Trophoblast cell (in vitro differentiated cells and primary cell): ENCODE data around the gene SEH1L.

Experiments used
- DNase-seq, 2 donors: peaks; one replicate each; pipeline ENCODE4 v3.0.0-alpha.2; 2016
- H2AFZ ChIP-seq: 2 replicates; pipeline ENCODE4 v1.6.1; 2013; ENCODE audit warnings: low read length, moderate library complexity, mild to moderate bottlenecking; ENCODE audit not compliant: insufficient read depth, poor library complexity
- H2AK5ac ChIP-seq: 2 replicates; pipeline ENCODE4 v1.6.1; 2013; ENCODE audit warnings: mild to moderate bottlenecking, low read length
- H2BK120ac ChIP-seq: 2 replicates; pipeline ENCODE4 v1.6.1; 2013; ENCODE audit warnings: low read length, mild to moderate bottlenecking, moderate library complexity; ENCODE audit not compliant: insufficient read depth, poor library complexity
- H2BK12ac ChIP-seq: 2 replicates; pipeline ENCODE4 v1.6.1; 2013; ENCODE audit warnings: mild to moderate bottlenecking, low read length, moderate library complexity
- H2BK5ac ChIP-seq: 2 replicates; pipeline ENCODE4 v1.6.1; 2013; ENCODE audit warnings: low read length, low read depth, moderate library complexity, mild to moderate bottlenecking; ENCODE audit not compliant: poor library complexity
- H3K14ac ChIP-seq: 2 replicates; pipeline ENCODE4 v1.6.1; 2013; ENCODE audit warnings: mild to moderate bottlenecking, low read length
- H3K18ac ChIP-seq: 2 replicates; pipeline ENCODE4 v1.6.1; 2013; ENCODE audit warnings: mild to moderate bottlenecking, low read length
- H3K23ac ChIP-seq: 2 replicates; pipeline ENCODE4 v1.6.1; 2013; ENCODE audit warnings: low read length
- H3K27ac ChIP-seq: 2 replicates; pipeline ENCODE4 v1.5.1; 2013; ENCODE audit warnings: low read depth, mild to moderate bottlenecking, inconsistent platforms, low read length, moderate library complexity
- H3K27me3 ChIP-seq: 2 replicates; pipeline ENCODE4 v1.6.1; 2013; ENCODE audit warnings: inconsistent platforms, mild to moderate bottlenecking, low read length, moderate library complexity; ENCODE audit not compliant: insufficient read depth
- H3K36me3 ChIP-seq, 2 experiments: 1 replicate in 1 of 2; 2 replicates in 1 of 2; pipeline ENCODE4 v1.6.1; 2013; ENCODE audit warnings: low read length in 2 of 2, mild to moderate bottlenecking in 2 of 2, moderate library complexity in 1 of 2; ENCODE audit not compliant: insufficient read depth in 2 of 2, control insufficient read depth in 1 of 2
- H3K4ac ChIP-seq: 2 replicates; pipeline ENCODE4 v1.6.1; 2013; ENCODE audit warnings: low read depth, mild to moderate bottlenecking, low read length, moderate library complexity
- H3K4me1 ChIP-seq, 2 experiments: 1 replicate in 1 of 2; 2 replicates in 1 of 2; pipeline ENCODE4 v1.6.1; 2013; ENCODE audit warnings: low read length in 2 of 2, mild to moderate bottlenecking in 2 of 2, moderate library complexity in 1 of 2; ENCODE audit not compliant: insufficient read depth in 2 of 2, control insufficient read depth in 1 of 2
- H3K4me2 ChIP-seq: 2 replicates; pipeline ENCODE4 v1.6.1; 2013; ENCODE audit warnings: inconsistent platforms, mild to moderate bottlenecking, low read length, moderate library complexity
- H3K4me3 ChIP-seq: 2 replicates; pipeline ENCODE4 v1.5.1; 2013; ENCODE audit warnings: mild to moderate bottlenecking, low read depth, low read length, inconsistent platforms
- H3K79me1 ChIP-seq: one replicate; pipeline ENCODE4 v1.6.1; 2013; ENCODE audit warnings: low read length
- H3K79me2 ChIP-seq: 2 replicates; pipeline ENCODE4 v1.6.1; 2013; ENCODE audit warnings: low read length, mild to moderate bottlenecking; ENCODE audit not compliant: control insufficient read depth, insufficient read depth, poor library complexity
- H3K9ac ChIP-seq: 2 replicates; pipeline ENCODE4 v1.6.1; 2013; ENCODE audit warnings: mild to moderate bottlenecking, low read length
- H3K9me3 ChIP-seq: 2 replicates; pipeline ENCODE4 v1.6.1; 2013; ENCODE audit warnings: low read depth, mild to moderate bottlenecking, control low read depth, inconsistent platforms, low read length; ENCODE audit not compliant: insufficient read depth
- H4K12ac ChIP-seq: 2 replicates; pipeline ENCODE4 v1.6.1; 2013; ENCODE audit warnings: low read depth, mild to moderate bottlenecking, low read length, moderate library complexity
- H4K8ac ChIP-seq: 2 replicates; pipeline ENCODE4 v1.6.1; 2013; ENCODE audit warnings: low read depth, mild to moderate bottlenecking, low read length, moderate library complexity
- H4K91ac ChIP-seq: one replicate; pipeline ENCODE4 v1.6.1; 2013; ENCODE audit warnings: low read depth, mild to moderate bottlenecking, low read length, moderate library complexity
- WGBS: extraction: QIAGEN DNeasy Blood & Tissue Kit; methylation state at CpG from one replicate; pipeline ENCODE4 v1.1.7; 2013; ENCODE audit warnings: missing lambda C conversion rate; ENCODE audit not compliant: insufficient read length, insufficient coverage; ENCODE audit errors: extremely low coverage; 5-methylcytosine and 5-hydroxymethylcytosine counted together

The SEH1L gene

GRCh38 chr18:12928206-12928605 is 19.6 kb upstream of the SEH1L start:
- H3K79me2 ChIP-seq, result no peaks in the 10 kb centered on the region
- no peaks in the 10 kb centered on the region for H3K9me3 ChIP-seq
- H2AK5ac ChIP-seq, result no peak overlapping the region
- no peaks in the 10 kb centered on the region for H3K27me3 ChIP-seq
- no peaks in the 10 kb centered on the region for H3K36me3 ChIP-seq
- no peak for DNase-seq
- no peak overlapping the region for H3K9ac ChIP-seq
- H3K23ac ChIP-seq, result no peak overlapping the region
- no peak overlapping the region for H2BK5ac ChIP-seq
- H2AFZ ChIP-seq, result no peak overlapping the region
- no peak overlapping the region for H2BK12ac ChIP-seq
- H3K4ac ChIP-seq, result no peak overlapping the region
- WGBS, result no CpG with 5 or more reads among the region's 4 CpGs
- no peak overlapping the region for H4K12ac ChIP-seq
- H2BK120ac ChIP-seq, result no peak overlapping the region
- no peak overlapping the region for H4K8ac ChIP-seq
- H3K4me3 ChIP-seq, result no peak overlapping the region
- H3K18ac ChIP-seq, result no peak overlapping the region
- H3K79me1 ChIP-seq, result no peaks in the 10 kb centered on the region
- H3K4me2 ChIP-seq, result no peak overlapping the region
- no peak overlapping the region for H3K14ac ChIP-seq
- no peak overlapping the region for H4K91ac ChIP-seq
- no peak overlapping the region for H3K27ac ChIP-seq
- no peaks in the 10 kb centered on the region for H3K4me1 ChIP-seq

- Histone ChIP-seq H3K9ac (no peak overlapping the region), H2BK120ac (no peak overlapping the region), H2BK12ac (no peak overlapping the region), H3K27me3 (no peaks in the 10 kb centered on the region), H4K8ac (no peak overlapping the region), H3K36me3 (no peaks in the 10 kb centered on the region), H3K18ac (no peak overlapping the region), H2AFZ (no peak overlapping the region), H3K4me3 (no peak overlapping the region), H3K27ac (no peak overlapping the region), H3K4me1 (no peaks in the 10 kb centered on the region), H2AK5ac (no peak overlapping the region), H2BK5ac (no peak overlapping the region), H3K79me1 (no peaks in the 10 kb centered on the region), H3K9me3 (no peaks in the 10 kb centered on the region), H3K4ac (no peak overlapping the region), H4K91ac (no peak overlapping the region), H3K14ac (no peak overlapping the region), H3K4me2 (no peak overlapping the region), H3K23ac (no peak overlapping the region), H4K12ac (no peak overlapping the region), H3K79me2 (no peaks in the 10 kb centered on the region)
- no peak for DNase-seq
- no CpG with 5 or more reads among the region's 5 CpGs for WGBS
Measured at GRCh38 chr18:12928641-12929040, 19.2 kb upstream of the SEH1L start.

GRCh38 chr18:12929477-12930083 is 18.2 kb upstream of the SEH1L start:
- Histone ChIP-seq H4K12ac (no peak overlapping the region), H3K27me3 (no peaks in the 10 kb centered on the region), H4K91ac (no peak overlapping the region), H2BK120ac (no peak overlapping the region), H3K4me3 (no peak overlapping the region), H3K18ac (no peak overlapping the region), H3K4ac (no peak overlapping the region), H4K8ac (no peak overlapping the region), H2AK5ac (no peak overlapping the region), H3K9me3 (no peaks in the 10 kb centered on the region), H3K4me2 (no peak overlapping the region), H3K4me1 (no peaks in the 10 kb centered on the region), H3K23ac (no peak overlapping the region), H3K79me1 (no peaks in the 10 kb centered on the region), H2BK5ac (no peak overlapping the region), H3K36me3 (no peaks in the 10 kb centered on the region), H3K14ac (no peak overlapping the region), H3K79me2 (no peaks in the 10 kb centered on the region), H2AFZ (no peak overlapping the region), H3K27ac (no peak overlapping the region), H3K9ac (no peak overlapping the region), H2BK12ac (no peak overlapping the region)
- WGBS, result no CpG with 5 or more reads among the region's 5 CpGs
- DNase-seq, result no peak

- H2BK120ac ChIP-seq, result no peak overlapping the region
- no peak overlapping the region for H3K14ac ChIP-seq
- no peak overlapping the region for H3K4ac ChIP-seq
- H3K27ac ChIP-seq, result no peak overlapping the region
- no peaks in the 10 kb centered on the region for H3K9me3 ChIP-seq
- H4K91ac ChIP-seq, result no peak overlapping the region
- no peaks in the 10 kb centered on the region for H3K79me2 ChIP-seq
- WGBS, result no CpG with 5 or more reads among the region's 3 CpGs
- H3K23ac ChIP-seq, result no peak overlapping the region
- no peaks in the 10 kb centered on the region for H3K4me1 ChIP-seq
- no peak for DNase-seq
- no peak overlapping the region for H2AFZ ChIP-seq
- no peak overlapping the region for H2BK5ac ChIP-seq
- no peaks in the 10 kb centered on the region for H3K79me1 ChIP-seq
- no peaks in the 10 kb centered on the region for H3K27me3 ChIP-seq
- H4K8ac ChIP-seq, result no peak overlapping the region
- H2BK12ac ChIP-seq, result no peak overlapping the region
- no peak overlapping the region for H3K4me3 ChIP-seq
- no peaks in the 10 kb centered on the region for H3K36me3 ChIP-seq
- H4K12ac ChIP-seq, result no peak overlapping the region
- no peak overlapping the region for H2AK5ac ChIP-seq
- no peak overlapping the region for H3K18ac ChIP-seq
- no peak overlapping the region for H3K4me2 ChIP-seq
- no peak overlapping the region for H3K9ac ChIP-seq
Measured at GRCh38 chr18:12930376-12930775, 17.4 kb upstream of the SEH1L start.
